ENCODE data around the gene FSTL4. TPM values are rescaled to one million over a fixed set of nuclear protein-coding genes. Genes with fewer than 3 reads are reported as not detected.

Gene FSTL4
- total and polyA plus RNA-seq, 2 of the 13 experiments (the other 11 are each of a cell fraction or from before 2014, with no cell fraction given): 2.1 to 3.0 TPM

GRCh38 chr5:133497608-133498348, 114.6 kb downstream of the FSTL4 start:
- Histone ChIP-seq H3K4me2 (ENCODE audit: low read depth, low read length) (no peak overlapping the region), H4K20me1 (ENCODE audit: insufficient read depth, low read length) (no peaks in the 10 kb centered on the region), H3K36me3 (replicated peaks in 1 of 2; ENCODE audit: control insufficient read depth in 1 of 2, insufficient read depth in 2 of 2, low read length in 2 of 2) (no peaks in the 10 kb centered on the region), H3K9me3 (ENCODE audit: low read length) (no peaks in the 10 kb centered on the region), H3K79me2 (ENCODE audit: insufficient read depth, low read length) (no peaks in the 10 kb centered on the region), H3K4me3 (replicated peaks in 1 of 3; ENCODE audit: insufficient read depth in 1 of 3, low read depth in 2 of 3, low read length in 3 of 3) (no peak overlapping the region), H3K27ac (ENCODE audit: extremely low read length, insufficient read depth, low read length) (no peak overlapping the region), H3K4me1 (ENCODE audit: insufficient read depth, low read length) (peaks cover 10% of the 10 kb centered on the region), H3K27me3 (ENCODE audit: control insufficient read depth in 1 of 2, insufficient read depth in 2 of 2, low read length in 2 of 2) (peaks cover 0 to 4% of the 10 kb centered on the region in 2 experiments; a peak in 2 of 5 replicates), H2AFZ (ENCODE audit: low read length) (no peak overlapping the region), H3K9ac (ENCODE audit: insufficient read depth, low read depth, low read length) (no peak overlapping the region)
- ATAC-seq (no peak), FAIRE-seq (no peak), DNase-seq (ENCODE audit: low spot score) (no peak)
- CTCF ChIA-PET (ENCODE audit: low intra/inter-chr PET ratio, low total read pairs): no interaction called here
- 47% methylated on average over 6 of the region's 6 CpGs for WGBS (ENCODE audit: low lambda C conversion rate)
- in situ Hi-C loops (cut with HindIII; ENCODE audit: extremely low pct_ligation_motif_present, low pct_unique_long_range_greater_than_20kb): no loop called here
- TF ChIP-seq PLSCR1 (CRISPR knock-in tag; IDR thresholded peaks at IDR 0.05; ENCODE audit: borderline replicate concordance) (no peak), ZNF362 (CRISPR knock-in tag; IDR thresholded peaks at IDR 0.05; ENCODE audit: borderline replicate concordance) (no peak), GABPA (IDR thresholded peaks at IDR 0.05; ENCODE audit: low read depth, low read length) (no peak), GABPA (CRISPR knock-in tag; IDR thresholded peaks at IDR 0.05; ENCODE audit: low read depth) (no peak), FOXC1 (CRISPR knock-in tag; IDR thresholded peaks at IDR 0.05; ENCODE audit: borderline replicate concordance) (no peak), RXRA (CRISPR knock-in tag; IDR thresholded peaks at IDR 0.05) (no peak), JUND (CRISPR knock-in tag; IDR thresholded peaks at IDR 0.05) (no peak), ZNF224 (CRISPR knock-in tag; IDR thresholded peaks at IDR 0.05) (no peak), ZNF724P (CRISPR knock-in tag; IDR thresholded peaks at IDR 0.05; ENCODE audit: borderline replicate concordance) (no peak), E2F2 (CRISPR knock-in tag; IDR thresholded peaks at IDR 0.05; ENCODE audit: borderline replicate concordance) (no peak), ZNF343 (CRISPR knock-in tag; IDR thresholded peaks at IDR 0.05) (no peak), TGIF2 (CRISPR knock-in tag; IDR thresholded peaks at IDR 0.05) (no peak), ZNF414 (CRISPR knock-in tag; IDR thresholded peaks at IDR 0.05) (no peak), ZHX1 (CRISPR knock-in tag; IDR thresholded peaks at IDR 0.05; ENCODE audit: low read depth) (no peak)
- POLR2A ChIA-PET: no interaction called here
- no TSS peak for BruUV-seq (replicated peaks)
- intact Hi-C loops (cut with micrococcal nuclease; ENCODE audit: unreplicated experiment): no loop called here

Data from HepG2 (cell line).